ENCODE measurements around the gene UGT1A5.

The UGT1A5 gene

DNA sequence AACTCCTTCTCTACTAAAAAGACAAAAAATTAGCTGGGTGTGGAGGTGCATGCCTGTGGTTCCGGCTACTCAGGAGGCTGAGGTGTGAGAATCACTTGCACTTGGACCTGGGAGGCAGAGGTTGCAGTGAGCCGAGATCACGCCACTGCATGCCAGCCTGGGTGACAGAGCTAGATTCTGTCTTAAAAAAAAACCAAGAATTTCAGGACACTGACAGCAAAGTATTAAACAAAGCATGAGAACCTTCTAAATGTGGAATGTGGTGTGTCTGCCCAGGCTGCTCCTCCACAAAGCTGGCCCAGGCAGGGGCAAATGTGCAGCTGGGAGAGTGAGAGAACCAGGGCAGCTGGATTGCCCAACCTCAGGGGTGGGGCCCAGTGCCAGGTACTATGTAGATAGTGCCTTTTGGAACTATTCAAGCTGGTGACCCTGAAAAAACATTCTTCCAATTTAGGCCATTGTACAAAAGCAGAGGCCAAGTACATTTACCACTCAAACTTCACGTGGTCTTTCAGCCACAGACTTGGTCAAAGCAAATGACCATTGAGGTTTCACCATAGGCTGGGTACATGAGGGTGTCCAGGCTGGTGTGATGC, 6.7 kb upstream of the UGT1A5 start:
- H3K4me1 ChIP-seq (ENCODE audit: insufficient read depth, low read length, poor library complexity, severe bottlenecking) = no peaks in the 10 kb centered on the region
- H3F3A ChIP-seq (ENCODE audit: low read depth) = no peaks in the 10 kb centered on the region
- H3K4me3 ChIP-seq (ENCODE audit: low read length, poor library complexity, severe bottlenecking) = no peak overlapping the region
- H3K36me3 ChIP-seq (ENCODE audit: insufficient read depth, low read length) = no peaks in the 10 kb centered on the region
- H3K79me2 ChIP-seq (ENCODE audit: insufficient read depth, low read length) = no peaks in the 10 kb centered on the region
- TF ChIP-seq CTCF (conservative IDR thresholded peaks at IDR 0.05; ENCODE audit: low read length) = no peak
- TF ChIP-seq EZH2phosphoT487 (IDR thresholded peaks at IDR 0.05; ENCODE audit: borderline replicate concordance) = no peak
- no peaks in the 10 kb centered on the region for H4K20me1 ChIP-seq (ENCODE audit: insufficient read depth, low read length, poor library complexity, severe bottlenecking)
- H2AFZ ChIP-seq (ENCODE audit: low read length) = no peak overlapping the region
- H3K27me3 ChIP-seq (ENCODE audit: insufficient read depth, low read length, poor library complexity, severe bottlenecking) = no peaks in the 10 kb centered on the region
- H3K9me2 ChIP-seq (replicated peaks; ENCODE audit: low read depth, low read length) = no peaks in the 10 kb centered on the region
- no peaks in the 10 kb centered on the region for H3K9me3 ChIP-seq (ENCODE audit: insufficient read depth, low read depth, low read length)
- H3K4me2 ChIP-seq (ENCODE audit: low read depth, low read length, poor library complexity, severe bottlenecking) = no peak overlapping the region
- no peak overlapping the region for H3K9ac ChIP-seq (ENCODE audit: low read depth, low read length, poor library complexity, severe bottlenecking)

GRCh38 chr2:233706720-233707119, 6.0 kb upstream of the UGT1A5 start:
- Histone ChIP-seq H3K4me3 (ENCODE audit: low read length, poor library complexity, severe bottlenecking) (no peak overlapping the region), H3K79me2 (ENCODE audit: insufficient read depth, low read length) (no peaks in the 10 kb centered on the region), H4K20me1 (ENCODE audit: insufficient read depth, low read length, poor library complexity, severe bottlenecking) (no peaks in the 10 kb centered on the region), H3K9me3 (ENCODE audit: insufficient read depth, low read depth, low read length) (no peaks in the 10 kb centered on the region), H3F3A (ENCODE audit: low read depth) (no peaks in the 10 kb centered on the region), H3K36me3 (ENCODE audit: insufficient read depth, low read length) (no peaks in the 10 kb centered on the region), H3K9me2 (replicated peaks; ENCODE audit: low read depth, low read length) (no peaks in the 10 kb centered on the region), H3K27me3 (ENCODE audit: insufficient read depth, low read length, poor library complexity, severe bottlenecking) (no peaks in the 10 kb centered on the region), H3K4me1 (ENCODE audit: insufficient read depth, low read length, poor library complexity, severe bottlenecking) (no peaks in the 10 kb centered on the region), H3K4me2 (ENCODE audit: low read depth, low read length, poor library complexity, severe bottlenecking) (no peak overlapping the region), H2AFZ (ENCODE audit: low read length) (no peak overlapping the region), H3K9ac (ENCODE audit: low read depth, low read length, poor library complexity, severe bottlenecking) (no peak overlapping the region)
- no peak for TF ChIP-seq EZH2phosphoT487 (IDR thresholded peaks at IDR 0.05; ENCODE audit: borderline replicate concordance)
- no peak for TF ChIP-seq CTCF (conservative IDR thresholded peaks at IDR 0.05; ENCODE audit: low read length)

DNA sequence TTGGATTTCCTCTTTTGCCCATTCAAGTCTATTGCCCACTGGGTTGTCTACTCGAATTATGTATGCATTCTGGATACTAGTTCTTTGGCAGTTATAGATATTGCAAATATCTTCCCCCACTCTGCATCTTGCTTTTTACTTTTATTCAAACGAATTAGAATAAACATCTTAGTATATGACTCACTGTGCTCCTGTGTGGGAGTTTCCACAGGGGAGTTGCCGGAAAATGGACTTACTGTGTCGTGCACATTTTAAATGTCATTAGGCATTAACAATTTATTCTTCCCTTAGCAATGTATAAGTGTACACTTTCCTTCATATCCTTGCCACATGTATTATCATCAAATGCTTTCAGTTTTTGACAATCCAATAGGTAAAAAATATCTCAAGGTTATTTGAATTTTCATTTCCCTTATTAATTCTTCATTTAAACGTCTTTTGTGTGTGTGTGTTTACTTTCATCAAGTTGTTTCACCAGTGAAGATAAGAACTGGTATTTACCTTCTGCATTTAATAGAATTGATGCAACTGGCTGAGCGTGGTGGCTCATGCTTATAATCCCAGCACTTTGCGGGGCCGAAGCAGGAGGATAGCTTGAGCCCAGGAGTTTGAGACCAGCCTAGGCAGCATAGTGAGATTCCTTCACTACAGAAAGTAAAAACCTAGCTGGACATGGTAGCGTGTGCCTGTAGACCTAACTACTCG, 4.6 kb upstream of the UGT1A5 start:
- no peaks in the 10 kb centered on the region for H3K9me3 ChIP-seq (ENCODE audit: insufficient read depth, low read depth, low read length)
- H3K4me1 ChIP-seq (ENCODE audit: insufficient read depth, low read length, poor library complexity, severe bottlenecking) = no peaks in the 10 kb centered on the region
- H3F3A ChIP-seq (ENCODE audit: low read depth) = no peaks in the 10 kb centered on the region
- H4K20me1 ChIP-seq (ENCODE audit: insufficient read depth, low read length, poor library complexity, severe bottlenecking) = no peaks in the 10 kb centered on the region
- no peak overlapping the region for H3K4me2 ChIP-seq (ENCODE audit: low read depth, low read length, poor library complexity, severe bottlenecking)
- TF ChIP-seq CTCF (conservative IDR thresholded peaks at IDR 0.05; ENCODE audit: low read length) (no peak), EZH2phosphoT487 (IDR thresholded peaks at IDR 0.05; ENCODE audit: borderline replicate concordance) (no peak)
- H3K36me3 ChIP-seq (ENCODE audit: insufficient read depth, low read length) = no peaks in the 10 kb centered on the region
- H3K4me3 ChIP-seq (ENCODE audit: low read length, poor library complexity, severe bottlenecking) = no peak overlapping the region
- H2AFZ ChIP-seq (ENCODE audit: low read length) = no peak overlapping the region
- H3K9me2 ChIP-seq (replicated peaks; ENCODE audit: low read depth, low read length) = no peaks in the 10 kb centered on the region
- no peak overlapping the region for H3K9ac ChIP-seq (ENCODE audit: low read depth, low read length, poor library complexity, severe bottlenecking)
- no peaks in the 10 kb centered on the region for H3K27me3 ChIP-seq (ENCODE audit: insufficient read depth, low read length, poor library complexity, severe bottlenecking)
- no peaks in the 10 kb centered on the region for H3K79me2 ChIP-seq (ENCODE audit: insufficient read depth, low read length)
